ENCODE results near the gene MPV17. TPM values are rescaled to one million over a fixed set of nuclear protein-coding genes. Genes with fewer than 3 reads are reported as not detected.

MPV17 gene
- total and polyA plus RNA-seq, 2 of the 13 experiments (the other 11 are each of a cell fraction or from before 2014, with no cell fraction given): 48.9 to 129 TPM

- TF ChIP-seq ZFP82 (CRISPR knock-in tag; IDR thresholded peaks at IDR 0.05; ENCODE audit: borderline replicate concordance): 0 out of 2 replicates have a peak, but pooled peaks have one; percentile 55
- peak; percentile 75; the same call in 1 of the 2 replicates for TF ChIP-seq HOXA5 (CRISPR knock-in tag; IDR thresholded peaks at IDR 0.05)
- TF ChIP-seq ZNF713 (CRISPR knock-in tag; IDR thresholded peaks at IDR 0.05): 0 out of 2 replicates have a peak, but pooled peaks have one; percentile 90
- TF ChIP-seq ELF3 (CRISPR knock-in tag; IDR thresholded peaks at IDR 0.05): peak; percentile 51
- peak; percentile 89 for TF ChIP-seq ZNF572 (CRISPR knock-in tag; IDR thresholded peaks at IDR 0.05)
- TF ChIP-seq AGO1 (IDR thresholded peaks at IDR 0.05; ENCODE audit: low read depth, low read length, poor library complexity, severe bottlenecking): peak; percentile 73
- 0 out of 2 replicates have a peak, but pooled peaks have one; percentile 42 for TF ChIP-seq ZNF720 (CRISPR knock-in tag; IDR thresholded peaks at IDR 0.05)
- peak; percentile 65 for TF ChIP-seq ZFP90 (CRISPR knock-in tag; IDR thresholded peaks at IDR 0.05; ENCODE audit: borderline replicate concordance)
- no peak for TF ChIP-seq NR2F1 (CRISPR knock-in tag; IDR thresholded peaks at IDR 0.05)
- TF ChIP-seq ZNF547 (CRISPR knock-in tag; IDR thresholded peaks at IDR 0.05): peak; percentile 50; the same call in 1 of the 2 replicates
- peak; percentile 29; the same call in 1 of the 2 replicates for TF ChIP-seq RARA (CRISPR knock-in tag; IDR thresholded peaks at IDR 0.05)
- TF ChIP-seq MYC (CRISPR knock-in tag; IDR thresholded peaks at IDR 0.05; ENCODE audit: borderline replicate concordance): peak; percentile 96
- peak; percentile 69; the same call in 1 of the 2 replicates for TF ChIP-seq ZBTB26 (CRISPR knock-in tag; IDR thresholded peaks at IDR 0.05; ENCODE audit: borderline replicate concordance)
- TF ChIP-seq BRCA1 (CRISPR knock-in tag; IDR thresholded peaks at IDR 0.05): no peak
- peak; percentile 23; the same call in 1 of the 2 replicates for TF ChIP-seq ZBTB10 (CRISPR knock-in tag; IDR thresholded peaks at IDR 0.05; ENCODE audit: borderline replicate concordance)
- TF ChIP-seq IKZF4 (CRISPR knock-in tag; IDR thresholded peaks at IDR 0.05; ENCODE audit: borderline replicate concordance, low read depth, not compliant biosample characterization): peak; percentile 83
- peak; percentile 93; the same call in 1 of the 2 replicates for TF ChIP-seq TRAFD1 (CRISPR knock-in tag; IDR thresholded peaks at IDR 0.05; ENCODE audit: borderline replicate concordance)
- peak; percentile 80 for TF ChIP-seq HCFC1 (IDR thresholded peaks at IDR 0.05; ENCODE audit: low read depth, low read length)
- TF ChIP-seq ZNF891 (CRISPR knock-in tag; IDR thresholded peaks at IDR 0.05): peak; percentile 41
- TF ChIP-seq ZNF598 (CRISPR knock-in tag; IDR thresholded peaks at IDR 0.05; ENCODE audit: borderline replicate concordance): peak; percentile 24; the same call in 1 of the 2 replicates
- peak; percentile 28; the same call in 1 of the 2 replicates for TF ChIP-seq SIX1 (CRISPR knock-in tag; IDR thresholded peaks at IDR 0.05; ENCODE audit: borderline replicate concordance)
- peak; percentile 72 for TF ChIP-seq GATA4 (IDR thresholded peaks at IDR 0.05; ENCODE audit: borderline replicate concordance, low read depth)
- TF ChIP-seq DNMT3B (CRISPR knock-in tag; conservative IDR thresholded peaks at IDR 0.05): peak; percentile 95
These were observed 33.7 kb upstream of the MPV17 start, which contains the start of gene GTF3C2 (continued) for GRCh38 chr2:27356382-27357181.

Measured in HepG2 (cell line).